Gastroesophageal sphincter (tissue), 3 donors: ENCODE measurements around the gene DGKQ.

Experiments used
- EP300 ChIP-seq: sonication (generic); formaldehyde crosslinking; IDR thresholded peaks from one replicate; pipeline ENCODE4 v1.6.1; 2017; ENCODE audit warnings: antibody characterized with exemption, mild to moderate bottlenecking
- POLR2A ChIP-seq, 2 donors: fragments of 450-650 bp; IDR thresholded peaks; one replicate each; pipeline ENCODE4 v1.6.1; 2017; ENCODE audit warnings: antibody characterized with exemption in 2 of 2, mild to moderate bottlenecking in 2 of 2, moderate library complexity in 1 of 2
- TF ChIP-seq, protein P1 (sequence below), 4 experiments: fragments of 200-600 bp in 2 of 4; fragments of 450-650 bp in 2 of 4; sonication (generic) in 1 of 4; IDR thresholded peaks; one replicate each; pipeline ENCODE4 v1.5.1; 2017 to 2019; ENCODE audit warnings: antibody characterized with exemption in 4 of 4, mild to moderate bottlenecking in 2 of 4, moderate library complexity in 2 of 4

DNA sequence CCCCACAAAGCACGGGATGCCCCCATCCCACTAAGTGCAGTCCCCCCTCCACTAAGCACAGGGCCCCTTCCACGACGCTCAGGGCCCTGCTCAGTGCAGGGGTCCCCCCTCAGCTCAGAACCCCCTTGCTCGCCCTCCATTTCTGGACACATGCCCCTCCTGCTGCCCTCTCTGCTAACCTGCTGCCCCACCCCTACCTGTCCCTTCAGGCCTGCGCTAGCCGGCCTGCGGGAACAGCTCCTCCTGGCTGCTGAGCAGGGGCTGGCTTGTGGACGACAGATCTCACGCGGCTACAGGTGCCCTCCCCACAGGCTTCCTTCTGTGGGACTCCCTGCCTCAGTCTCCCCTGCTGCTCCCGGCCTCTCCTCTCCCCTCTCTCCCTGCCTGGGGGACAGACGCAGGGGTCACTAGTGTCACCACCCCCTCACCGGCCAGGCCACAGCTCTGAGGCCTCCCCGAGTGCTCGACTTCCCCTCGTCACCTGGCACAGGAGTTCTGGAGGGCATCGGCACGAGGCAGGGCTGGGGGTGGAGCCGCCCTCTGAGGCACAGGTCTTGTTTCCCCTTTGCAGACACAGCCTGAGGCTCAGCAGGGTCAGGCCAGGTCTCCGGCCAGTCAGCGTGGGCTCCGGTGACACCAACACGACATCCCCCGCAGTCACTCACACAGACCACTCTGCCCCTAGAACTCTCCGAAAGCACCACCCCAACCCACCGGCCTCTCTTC, 62.8 kb downstream of the DGKQ start:
- TF ChIP-seq, protein P1, sequence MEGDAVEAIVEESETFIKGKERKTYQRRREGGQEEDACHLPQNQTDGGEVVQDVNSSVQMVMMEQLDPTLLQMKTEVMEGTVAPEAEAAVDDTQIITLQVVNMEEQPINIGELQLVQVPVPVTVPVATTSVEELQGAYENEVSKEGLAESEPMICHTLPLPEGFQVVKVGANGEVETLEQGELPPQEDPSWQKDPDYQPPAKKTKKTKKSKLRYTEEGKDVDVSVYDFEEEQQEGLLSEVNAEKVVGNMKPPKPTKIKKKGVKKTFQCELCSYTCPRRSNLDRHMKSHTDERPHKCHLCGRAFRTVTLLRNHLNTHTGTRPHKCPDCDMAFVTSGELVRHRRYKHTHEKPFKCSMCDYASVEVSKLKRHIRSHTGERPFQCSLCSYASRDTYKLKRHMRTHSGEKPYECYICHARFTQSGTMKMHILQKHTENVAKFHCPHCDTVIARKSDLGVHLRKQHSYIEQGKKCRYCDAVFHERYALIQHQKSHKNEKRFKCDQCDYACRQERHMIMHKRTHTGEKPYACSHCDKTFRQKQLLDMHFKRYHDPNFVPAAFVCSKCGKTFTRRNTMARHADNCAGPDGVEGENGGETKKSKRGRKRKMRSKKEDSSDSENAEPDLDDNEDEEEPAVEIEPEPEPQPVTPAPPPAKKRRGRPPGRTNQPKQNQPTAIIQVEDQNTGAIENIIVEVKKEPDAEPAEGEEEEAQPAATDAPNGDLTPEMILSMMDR (IDR thresholded peaks at IDR 0.05): no peak
- TF ChIP-seq EP300 (no peak), POLR2A (IDR thresholded peaks at IDR 0.05) (no peak)
